GM12865 (cell line): ENCODE data around the gene TTLL5.

Experiments
- DNase-seq: peaks from one replicate; pipeline ENCODE4 v3.0.0; 2010; ENCODE audit warnings: low read depth
- H3K4me3 ChIP-seq: 2 replicates; pipeline ENCODE4 v1.5.1; 2011; ENCODE audit warnings: mild to moderate bottlenecking, low read depth, low read length, control low read depth
- TF ChIP-seq, protein P1 (sequence below): IDR thresholded peaks from 2 replicates; pipeline ENCODE4 v1.5.1; 2011; ENCODE audit warnings: low read length, control low read depth, low read depth, inconsistent platforms; ENCODE audit not compliant: insufficient read depth; ENCODE audit errors: missing control alignments

TTLL5 gene

GRCh38 chr14:75989134-75989533, 328.1 kb downstream of the TTLL5 start:
- no peak overlapping the region for H3K4me3 ChIP-seq
- DNase-seq = no peak
- TF ChIP-seq, protein P1, sequence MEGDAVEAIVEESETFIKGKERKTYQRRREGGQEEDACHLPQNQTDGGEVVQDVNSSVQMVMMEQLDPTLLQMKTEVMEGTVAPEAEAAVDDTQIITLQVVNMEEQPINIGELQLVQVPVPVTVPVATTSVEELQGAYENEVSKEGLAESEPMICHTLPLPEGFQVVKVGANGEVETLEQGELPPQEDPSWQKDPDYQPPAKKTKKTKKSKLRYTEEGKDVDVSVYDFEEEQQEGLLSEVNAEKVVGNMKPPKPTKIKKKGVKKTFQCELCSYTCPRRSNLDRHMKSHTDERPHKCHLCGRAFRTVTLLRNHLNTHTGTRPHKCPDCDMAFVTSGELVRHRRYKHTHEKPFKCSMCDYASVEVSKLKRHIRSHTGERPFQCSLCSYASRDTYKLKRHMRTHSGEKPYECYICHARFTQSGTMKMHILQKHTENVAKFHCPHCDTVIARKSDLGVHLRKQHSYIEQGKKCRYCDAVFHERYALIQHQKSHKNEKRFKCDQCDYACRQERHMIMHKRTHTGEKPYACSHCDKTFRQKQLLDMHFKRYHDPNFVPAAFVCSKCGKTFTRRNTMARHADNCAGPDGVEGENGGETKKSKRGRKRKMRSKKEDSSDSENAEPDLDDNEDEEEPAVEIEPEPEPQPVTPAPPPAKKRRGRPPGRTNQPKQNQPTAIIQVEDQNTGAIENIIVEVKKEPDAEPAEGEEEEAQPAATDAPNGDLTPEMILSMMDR = no peak

GRCh38 chr14:75990297-75990696, 329.3 kb downstream of the TTLL5 start:
- no peak for DNase-seq
- TF ChIP-seq, protein P1 = no peak
- H3K4me3 ChIP-seq = no peak overlapping the region

DNA sequence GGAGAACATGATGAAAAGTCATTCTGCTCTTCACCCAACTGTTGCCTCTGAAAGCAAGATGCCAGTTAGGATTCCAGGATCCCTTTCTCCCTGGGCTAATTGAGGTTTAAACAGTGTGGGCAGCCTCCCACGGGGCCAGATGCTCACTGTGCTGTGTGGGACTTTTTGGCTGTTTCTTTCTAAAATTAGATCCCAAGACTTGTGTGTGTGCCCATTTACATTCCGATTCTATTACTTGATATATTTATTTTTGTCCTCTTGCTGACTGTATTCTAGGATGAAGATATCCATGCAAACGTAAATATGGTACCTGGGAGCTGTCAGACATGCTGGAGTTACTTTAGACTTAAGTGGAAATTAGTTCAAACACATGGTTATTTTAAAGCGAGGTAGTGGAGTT, 330.7 kb downstream of the TTLL5 start:
- TF ChIP-seq, protein P1 = no peak
- H3K4me3 ChIP-seq = no peak overlapping the region
- no peak for DNase-seq

DNA sequence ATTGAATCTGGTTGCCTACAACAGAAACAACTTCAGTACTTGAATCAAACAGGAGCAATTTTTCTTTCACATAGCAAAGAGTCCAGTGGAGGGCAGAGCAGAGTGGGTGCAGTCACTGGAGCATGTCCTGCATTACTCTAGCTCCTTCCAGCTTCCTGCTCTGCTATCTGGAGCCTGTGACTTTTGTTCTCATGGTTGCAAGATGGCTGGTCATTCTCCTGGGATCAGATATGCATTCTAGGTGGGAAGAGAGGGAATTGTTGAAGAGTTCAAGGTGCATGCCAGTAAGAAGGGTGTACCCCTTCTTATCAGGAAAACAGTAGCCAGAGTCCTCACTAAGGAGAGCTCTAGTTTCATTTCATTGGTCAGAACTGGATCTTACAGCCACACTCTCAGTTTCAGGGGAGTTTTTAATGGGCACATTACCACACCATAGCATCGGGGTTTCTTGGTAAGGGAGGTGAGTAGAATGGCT, 332.6 kb downstream of the TTLL5 start:
- H3K4me3 ChIP-seq = no peak overlapping the region
- peak; percentile 58 for DNase-seq
- TF ChIP-seq, protein P1 = no peak

GRCh38 chr14:75995372-75996041, 334.5 kb downstream of the TTLL5 start:
- TF ChIP-seq, protein P1 = no peak
- H3K4me3 ChIP-seq = no peak overlapping the region
- DNase-seq = no peak

GRCh38 chr14:75996488-75996887, 335.4 kb downstream of the TTLL5 start:
- no peak for DNase-seq
- TF ChIP-seq, protein P1 = no peak

GRCh38 chr14:75999511-76000190, 338.6 kb downstream of the TTLL5 start:
- H3K4me3 ChIP-seq = no peak overlapping the region
- TF ChIP-seq, protein P1 = no peak
- no peak for DNase-seq

More at GRCh38 chr14:75996488-75996887, 335.4 kb downstream of the TTLL5 start:
- H3K4me3 ChIP-seq = no peak overlapping the region
